Endothelial cell of umbilical vein (primary cell): ENCODE measurements around the gene TTC9. TPM values are rescaled to one million over a fixed set of nuclear protein-coding genes. Genes with fewer than 3 reads are reported as not detected.

Experiments used
- BruUV-seq: library from RNA; stranded (reverse); fragments of 400-500 nt; replicated peaks from 2 replicates; lab custom pipeline; 2021; lab: Mats Ljungman, UMichigan
- CTCF ChIA-PET: fragments of 300-600, 350-600 bp; sonication (Branson Sonifier 250); formaldehyde crosslinking; loops from one replicate; lab custom pipeline; 2021; ENCODE audit warnings: antibody characterized with exemption, inconsistent platforms; lab: Charles Lee
- POLR2A ChIA-PET: fragments of 300-600, 350-600 bp; sonication (Branson Sonifier 250); formaldehyde crosslinking; loops from one replicate; lab custom pipeline; 2021; ENCODE audit warnings: antibody characterized with exemption, inconsistent platforms; lab: Charles Lee
- DNase-seq: peaks from one replicate; pipeline ENCODE4 v3.0.0-alpha.2; 2011; ENCODE audit warnings: low read depth, low spot score
- FAIRE-seq: peaks from 2 replicates; lab custom pipeline; 2011; peaks lifted over from hg19 to GRCh38; lab: Jason Lieb, UNC
- H2AFZ ChIP-seq: 2 replicates; pipeline ENCODE4 v1.6.0; 2012; ENCODE audit warnings: low read depth, low read length, control low read depth, inconsistent platforms
- H3K27ac ChIP-seq: 2 replicates; pipeline ENCODE4 v1.5.1; 2011; ENCODE audit warnings: low read depth, mild to moderate bottlenecking, control low read depth, low read length, moderate library complexity; ENCODE audit not compliant: insufficient read depth
- H3K27me3 ChIP-seq, 2 experiments: 2 replicates each; pipeline versions ENCODE4 v1.6.0 to v1.6.1; 2011; ENCODE audit warnings: low read length in 2 of 2, mixed read lengths in 1 of 2; ENCODE audit not compliant: control insufficient read depth in 2 of 2, insufficient read depth in 2 of 2
- H3K36me3 ChIP-seq, 2 experiments: 2 replicates in 1 of 2; 3 replicates in 1 of 2; pipeline ENCODE4 v1.5.1; 2011; ENCODE audit warnings: low read length in 2 of 2, mild to moderate bottlenecking in 1 of 2, moderate library complexity in 1 of 2; ENCODE audit not compliant: control insufficient read depth in 2 of 2, insufficient read depth in 2 of 2; ENCODE audit errors: extremely low read depth in 1 of 2
- H3K4me1 ChIP-seq: 3 replicates; pipeline ENCODE4 v1.5.1; 2011; ENCODE audit warnings: mild to moderate bottlenecking, low read length; ENCODE audit not compliant: control insufficient read depth, insufficient read depth; ENCODE audit errors: extremely low read depth
- H3K4me2 ChIP-seq: 2 replicates; pipeline ENCODE4 v1.6.1; 2011; ENCODE audit warnings: low read length, control low read depth, mixed read lengths; ENCODE audit not compliant: insufficient read depth
- H3K4me3 ChIP-seq, 3 experiments: fragments of 200-600 bp in 1 of 3; sonication (generic), shearing (Covaris generic) in 1 of 3; replicated peaks in 1 of 3; 2 replicates each; pipeline ENCODE4 v1.5.1; 2011 to 2016; ENCODE audit warnings: control low read depth in 3 of 3, low read length in 3 of 3, mild to moderate bottlenecking in 2 of 3, inconsistent platforms in 1 of 3, low read depth in 1 of 3, moderate library complexity in 1 of 3; ENCODE audit not compliant: insufficient read depth in 1 of 3
- H3K79me2 ChIP-seq: 2 replicates; pipeline ENCODE4 v1.6.0; 2012; ENCODE audit warnings: low read length, inconsistent platforms; ENCODE audit not compliant: control insufficient read depth, insufficient read depth
- H3K9ac ChIP-seq: replicated peaks from 2 replicates; pipeline ENCODE3; 2011; ENCODE audit warnings: low read length, control low read depth; ENCODE audit not compliant: insufficient read depth; ENCODE audit errors: extremely low read depth
- H3K9me1 ChIP-seq: replicated peaks from 3 replicates; pipeline ENCODE4 v1.6.0; 2011; ENCODE audit warnings: mild to moderate bottlenecking, low read length; ENCODE audit not compliant: control insufficient read depth, insufficient read depth; ENCODE audit errors: extremely low read depth
- H3K9me3 ChIP-seq: replicated peaks from 2 replicates; pipeline ENCODE4 v1.5.1; 2012; ENCODE audit warnings: low read length, inconsistent platforms; ENCODE audit not compliant: control insufficient read depth, insufficient read depth
- H4K20me1 ChIP-seq: replicated peaks from 2 replicates; pipeline ENCODE3; 2011; ENCODE audit warnings: mild to moderate bottlenecking, low read length; ENCODE audit not compliant: control insufficient read depth, insufficient read depth; ENCODE audit errors: extremely low read depth
- EZH2 ChIP-seq: IDR thresholded peaks from 2 replicates; pipeline ENCODE4 v1.6.1; 2012; ENCODE audit warnings: borderline replicate concordance, low read depth, mild to moderate bottlenecking, moderate library complexity, low read length, inconsistent platforms; ENCODE audit not compliant: severe bottlenecking
- FOS ChIP-seq: IDR thresholded peaks from 2 replicates; pipeline ENCODE4 v1.6.1; 2011; ENCODE audit warnings: mild to moderate bottlenecking, low read length, moderate library complexity, borderline replicate concordance; ENCODE audit not compliant: insufficient read depth
- GATA2 ChIP-seq: IDR thresholded peaks from 2 replicates; pipeline ENCODE4 v1.7.0; 2011; ENCODE audit warnings: low read depth, mild to moderate bottlenecking, moderate library complexity, mixed read lengths, low read length; ENCODE audit not compliant: insufficient read length, insufficient read depth
- JUN ChIP-seq: IDR thresholded peaks from 2 replicates; pipeline ENCODE4 v1.6.1; 2011; ENCODE audit warnings: borderline replicate concordance, low read depth; ENCODE audit not compliant: insufficient read length, insufficient read depth
- POLR2AphosphoS5 ChIP-seq: IDR thresholded peaks from 2 replicates; pipeline ENCODE4 v1.6.1; 2012; ENCODE audit warnings: low read depth, mild to moderate bottlenecking, control low read depth, low read length, moderate library complexity; ENCODE audit not compliant: insufficient read depth
- dilution Hi-C: fragments of 300-500 bp; cut with MboI; formaldehyde crosslinking; loops from one replicate; pipeline ENCODE4 v1.15.0; 2019; ENCODE audit warnings: low sequenced_read_pairs; ENCODE audit not compliant: extremely low pct_ligation_motif_present
- intact Hi-C: fragments of 100-400 bp; cut with micrococcal nuclease; formaldehyde crosslinking; loops from one replicate; pipeline ENCODE4 v1.10.0; 2022
- polyA plus RNA-seq, 4 experiments: library from polyadenylated mRNA; depleted of rRNA in 3 of 4; stranded (reverse) in 3 of 4; unstranded in 1 of 4; fragments of >200 nt; gene quantifications; 2 replicates each; pipeline versions ENCODE4 v1.2.1 to v1.2.3, GENCODE V29; 2011 to 2012; ENCODE audit warnings: missing spikeins in 1 of 4
- total RNA-seq: library from RNA; stranded (reverse); gene quantifications from 2 replicates; pipeline ENCODE4 v1.2.3, GENCODE V29; 2021
- TF ChIP-seq, protein P1 (sequence below): IDR thresholded peaks from 2 replicates; pipeline ENCODE4 v1.6.1; 2011; ENCODE audit not compliant: insufficient read depth, insufficient read length
- TF ChIP-seq, protein P2 (sequence below), 2 donors: IDR thresholded peaks; 1 replicate in 1 of 2; 2 replicates in 1 of 2; pipeline ENCODE4 v1.5.1; 2011; ENCODE audit warnings: low read length in 2 of 2, mild to moderate bottlenecking in 2 of 2, moderate library complexity in 2 of 2, control low read depth in 1 of 2, inconsistent platforms in 1 of 2, low read depth in 1 of 2; ENCODE audit not compliant: insufficient read depth in 1 of 2; ENCODE audit errors: extremely low read depth in 1 of 2

The TTC9 gene
- total and polyA plus RNA-seq, 2 donors (not counting 3 experiments of a cell fraction or from before 2014, with no cell fraction given) = 0.06 TPM; not detected in 1

DNA sequence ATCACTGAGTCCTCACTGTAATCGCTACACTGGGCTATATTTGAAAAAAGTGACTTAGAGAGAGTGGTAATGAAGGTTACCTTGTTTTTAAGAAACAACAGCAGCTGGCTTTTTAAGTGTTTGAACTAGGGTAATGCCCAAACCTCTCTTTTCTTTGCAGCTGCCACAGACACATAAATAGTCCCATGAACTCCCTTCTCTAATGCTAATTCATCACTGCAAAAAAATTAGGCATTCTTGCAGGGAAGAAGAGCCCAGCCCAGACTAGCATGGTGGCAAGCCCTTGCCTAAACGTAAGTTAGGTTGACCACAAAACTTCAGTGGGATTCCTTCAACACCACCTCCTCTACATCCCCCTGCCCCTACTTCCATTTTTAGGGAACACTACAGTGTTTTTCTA is 23.4 kb upstream of the TTC9 start:
- no TSS peak for BruUV-seq
- no peak overlapping the region for H2AFZ ChIP-seq
- H3K9ac ChIP-seq = no peak overlapping the region
- no peaks in the 10 kb centered on the region for H3K79me2 ChIP-seq
- dilution Hi-C loops = no loop called here
- H3K4me2 ChIP-seq = no peak overlapping the region
- no peaks in the 10 kb centered on the region for H3K9me3 ChIP-seq
- no peaks in the 10 kb centered on the region for H3K36me3 ChIP-seq
- no peaks in the 10 kb centered on the region for H4K20me1 ChIP-seq
- FAIRE-seq (no peak), DNase-seq (no peak)
- intact Hi-C loops = no loop called here
- TF ChIP-seq, protein P1, sequence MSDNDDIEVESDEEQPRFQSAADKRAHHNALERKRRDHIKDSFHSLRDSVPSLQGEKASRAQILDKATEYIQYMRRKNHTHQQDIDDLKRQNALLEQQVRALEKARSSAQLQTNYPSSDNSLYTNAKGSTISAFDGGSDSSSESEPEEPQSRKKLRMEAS = no peak
- no peak for TF ChIP-seq JUN
- H3K4me1 ChIP-seq = no peaks in the 10 kb centered on the region
- H3K27me3 ChIP-seq = peaks cover 0 to 3% of the 10 kb centered on the region in 2 experiments
- no peaks in the 10 kb centered on the region for H3K9me1 ChIP-seq
- ChIA-PET CTCF (interaction anchor here (0.6 kb wide), 1 partner anchor 1783 kb away, joined by 3 read pairs; no protein-coding TSS in a partner anchor), POLR2A (no interaction called here)
- no peak overlapping the region for H3K4me3 ChIP-seq
- H3K27ac ChIP-seq = no peak overlapping the region

DNA sequence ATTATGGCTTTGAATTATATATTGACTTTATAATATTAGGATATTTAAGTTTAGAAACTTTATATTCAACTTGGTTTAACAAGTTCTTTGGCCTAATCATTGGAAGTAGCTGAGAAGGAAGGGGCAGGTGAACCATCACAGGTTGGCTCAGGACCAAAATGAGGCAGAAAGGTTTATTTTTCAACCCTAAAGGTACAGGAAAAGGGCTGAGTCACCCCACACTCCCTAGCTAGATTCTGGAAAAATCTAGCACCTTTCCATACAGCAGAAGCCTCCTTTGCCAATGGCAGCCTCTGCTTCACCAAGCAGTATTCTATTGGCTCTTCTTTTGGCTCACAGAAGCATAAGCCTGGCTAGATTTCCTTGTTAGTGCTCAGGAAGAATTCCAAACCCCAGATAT is 22.0 kb upstream of the TTC9 start:
- H3K27ac ChIP-seq = no peak overlapping the region
- ChIA-PET POLR2A (no interaction called here), CTCF (interaction anchor here (1.4 kb wide), 1 partner anchor 94 kb away, joined by 4 read pairs; no protein-coding TSS in a partner anchor)
- no peak for TF ChIP-seq POLR2AphosphoS5
- no peak for TF ChIP-seq EZH2
- no peak for TF ChIP-seq FOS
- TF ChIP-seq GATA2 = no peak
- TF ChIP-seq JUN = no peak
- TF ChIP-seq, protein P2, sequence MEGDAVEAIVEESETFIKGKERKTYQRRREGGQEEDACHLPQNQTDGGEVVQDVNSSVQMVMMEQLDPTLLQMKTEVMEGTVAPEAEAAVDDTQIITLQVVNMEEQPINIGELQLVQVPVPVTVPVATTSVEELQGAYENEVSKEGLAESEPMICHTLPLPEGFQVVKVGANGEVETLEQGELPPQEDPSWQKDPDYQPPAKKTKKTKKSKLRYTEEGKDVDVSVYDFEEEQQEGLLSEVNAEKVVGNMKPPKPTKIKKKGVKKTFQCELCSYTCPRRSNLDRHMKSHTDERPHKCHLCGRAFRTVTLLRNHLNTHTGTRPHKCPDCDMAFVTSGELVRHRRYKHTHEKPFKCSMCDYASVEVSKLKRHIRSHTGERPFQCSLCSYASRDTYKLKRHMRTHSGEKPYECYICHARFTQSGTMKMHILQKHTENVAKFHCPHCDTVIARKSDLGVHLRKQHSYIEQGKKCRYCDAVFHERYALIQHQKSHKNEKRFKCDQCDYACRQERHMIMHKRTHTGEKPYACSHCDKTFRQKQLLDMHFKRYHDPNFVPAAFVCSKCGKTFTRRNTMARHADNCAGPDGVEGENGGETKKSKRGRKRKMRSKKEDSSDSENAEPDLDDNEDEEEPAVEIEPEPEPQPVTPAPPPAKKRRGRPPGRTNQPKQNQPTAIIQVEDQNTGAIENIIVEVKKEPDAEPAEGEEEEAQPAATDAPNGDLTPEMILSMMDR (IDR thresholded peaks at IDR 0.05; ENCODE audit: extremely low read depth in 1 of 2, insufficient read depth in 1 of 2, low read depth in 1 of 2, low read length in 2 of 2) = no peak
- FAIRE-seq = no peak
- no peak overlapping the region for H3K9ac ChIP-seq
- H3K36me3 ChIP-seq = no peaks in the 10 kb centered on the region
- no peak overlapping the region for H3K4me3 ChIP-seq
- H3K9me3 ChIP-seq = no peaks in the 10 kb centered on the region
- BruUV-seq = no TSS peak
- intact Hi-C loops (no loop called here), dilution Hi-C loops (no loop called here)
- H4K20me1 ChIP-seq = no peaks in the 10 kb centered on the region
- H3K4me1 ChIP-seq = no peaks in the 10 kb centered on the region
- H2AFZ ChIP-seq = no peak overlapping the region
- H3K27me3 ChIP-seq = peaks cover 0 to 3% of the 10 kb centered on the region in 2 experiments
- H3K9me1 ChIP-seq = no peaks in the 10 kb centered on the region
- H3K4me2 ChIP-seq = no peak overlapping the region
- no peaks in the 10 kb centered on the region for H3K79me2 ChIP-seq
- no peak for DNase-seq
